GM12878 (cell line): ENCODE data around the gene TMEM259. TPM values are rescaled to one million over a fixed set of nuclear protein-coding genes. Genes with fewer than 3 reads are reported as not detected.

Experiments used
- ATAC-seq: fragments of 200-7000 bp; cut with Tn5 transposase; 3 replicates; pipeline ENCODE4 v1.9.1; 2020; ENCODE audit warnings: mild to moderate bottlenecking, moderate library complexity
- BruUV-seq: library from RNA; stranded (reverse); fragments of 400-500 nt; replicated peaks from 2 replicates; lab custom pipeline; 2021; lab: Mats Ljungman, UMichigan
- CTCF ChIA-PET: fragments of 300-600 bp; sonication (Branson Sonifier 250); formaldehyde crosslinking; extraction: SDS; loops from one replicate; lab custom pipeline; 2021; ENCODE audit warnings: inconsistent platforms; lab: Yijun Ruan, JAX
- POLR2A ChIA-PET: fragments of 350-600 bp; formaldehyde crosslinking; extraction: SDS; loops from one replicate; lab custom pipeline; 2021; ENCODE audit warnings: inconsistent platforms; lab: Charles Lee
- RAD21 ChIA-PET: fragments of 300-600 bp; sonication (Branson Sonifier 250); formaldehyde crosslinking; loops from one replicate; lab custom pipeline; 2023; ENCODE audit warnings: antibody characterized with exemption; ENCODE audit not compliant: unreplicated experiment; lab: Charles Lee
- SMC1A ChIA-PET: fragments of 300-600 bp; sonication (Branson Sonifier 250); formaldehyde crosslinking; loops from one replicate; lab custom pipeline; 2023; ENCODE audit not compliant: unreplicated experiment, uncharacterized antibody; lab: Charles Lee
- DNase-seq: peaks from one replicate; pipeline ENCODE4 v3.0.0-alpha.2; 2011; ENCODE audit warnings: low read depth, low spot score
- FAIRE-seq: peaks from 3 replicates; lab custom pipeline; 2011; peaks lifted over from hg19 to GRCh38; lab: Jason Lieb, UNC
- H2AFZ ChIP-seq: 2 replicates; pipeline ENCODE4 v1.6.0; 2011; ENCODE audit warnings: low read depth, low read length, control low read depth; ENCODE audit not compliant: control insufficient read depth
- H3K27ac ChIP-seq: 2 replicates; pipeline ENCODE4 v1.5.1; 2011; ENCODE audit warnings: control low read depth; ENCODE audit not compliant: control insufficient read depth, insufficient read depth
- H3K27me3 ChIP-seq, 2 experiments: replicated peaks in 1 of 2; 2 replicates each; pipeline versions ENCODE4 v1.6.0 to v1.6.1; 2011; ENCODE audit warnings: low read length in 1 of 2; ENCODE audit not compliant: control insufficient read depth in 2 of 2, insufficient read depth in 2 of 2
- H3K36me3 ChIP-seq, 2 experiments: 2 replicates each; pipeline ENCODE4 v1.5.1; 2011; ENCODE audit warnings: low read length in 1 of 2; ENCODE audit not compliant: control insufficient read depth in 2 of 2, insufficient read depth in 2 of 2
- H3K4me1 ChIP-seq: 2 replicates; pipeline ENCODE4 v1.6.1; 2011; ENCODE audit warnings: mild to moderate bottlenecking, low read length, moderate library complexity, mixed read lengths; ENCODE audit not compliant: control insufficient read depth, insufficient read depth
- H3K4me2 ChIP-seq: 2 replicates; pipeline ENCODE4 v1.6.0; 2011; ENCODE audit warnings: control low read depth; ENCODE audit not compliant: control insufficient read depth, insufficient read depth
- H3K4me3 ChIP-seq: fragments of 200-600 bp; sonication (generic); 2 replicates; pipeline ENCODE4 v1.5.1; 2016
- H3K79me2 ChIP-seq: 2 replicates; pipeline ENCODE4 v1.6.0; 2011; ENCODE audit warnings: low read length; ENCODE audit not compliant: control insufficient read depth, insufficient read depth
- H3K9ac ChIP-seq: 2 replicates; pipeline ENCODE4 v1.8.0; 2011; ENCODE audit warnings: low read length, control low read depth, mixed read lengths; ENCODE audit not compliant: control insufficient read depth, insufficient read depth
- H3K9me3 ChIP-seq: replicated peaks from 3 replicates; pipeline ENCODE4 v1.5.1; 2011; ENCODE audit warnings: mild to moderate bottlenecking, low read length; ENCODE audit not compliant: control insufficient read depth, insufficient read depth
- H4K20me1 ChIP-seq: 2 replicates; pipeline ENCODE4 v1.6.0; 2011; ENCODE audit not compliant: control insufficient read depth, insufficient read depth
- SUZ12 ChIP-seq: fragments of 200-600 bp; sonication (generic); IDR thresholded peaks from one replicate; pipeline ENCODE4 v1.6.1; 2018; ENCODE audit warnings: antibody characterized with exemption, mild to moderate bottlenecking; ENCODE audit not compliant: unreplicated experiment
- ZBTB33 ChIP-seq: fragments of 450-650 bp; IDR thresholded peaks from 2 replicates; pipeline ENCODE4 v1.6.1; 2017; ENCODE audit warnings: mild to moderate bottlenecking
- WGBS: methylation state at CpG from one replicate; pipeline ENCODE4 v1.1.6; 2016; ENCODE audit warnings: low lambda C conversion rate; ENCODE audit not compliant: insufficient replicate concordance, insufficient coverage; ENCODE audit errors: missing lambda C conversion rate; 5-methylcytosine and 5-hydroxymethylcytosine counted together
- in situ Hi-C: fragments of 300-500 bp; cut with MboI; formaldehyde crosslinking; loops from 9 replicates; pipeline ENCODE4 v1.14.3; 2018; ENCODE audit warnings: mixed read lengths
- intact Hi-C: fragments of 100-400 bp; cut with micrococcal nuclease; formaldehyde crosslinking; loops from one replicate; pipeline ENCODE4 v1.14.2; 2022; ENCODE audit not compliant: unreplicated experiment
- polyA plus RNA-seq, 11 experiments: library from polyadenylated mRNA; depleted of rRNA in 4 of 11; unstranded in 6 of 11; stranded (reverse) in 5 of 11; fragments of >200 nt; fragmentation: Nextera tagmentation in 4 of 11; fragmentation: Illumina TruSeq in 1 of 11; extraction: Ambion mirVana in 4 of 11; extraction: Trizol in 1 of 11; gene quantifications; 1 replicate in 1 of 11; 2 replicates in 10 of 11; pipeline versions ENCODE4 v1.2.1 to v1.2.3, GENCODE V29; 2011 to 2016; ENCODE audit warnings: inconsistent platforms in 2 of 11, missing spikeins in 2 of 11, low read depth in 1 of 11
- total RNA-seq, 4 experiments: library from RNA; depleted of rRNA in 3 of 4; stranded (reverse); fragments of >200 nt in 3 of 4; fragmentation: Illumina TruSeq in 1 of 4; extraction: Trizol in 1 of 4; gene quantifications; 2 replicates each; pipeline versions ENCODE4 v1.2.1 to v1.2.3, GENCODE V29; 2013 to 2021

Gene TMEM259
- total and polyA plus RNA-seq, 10 of the 15 experiments (the other 5 are each of a cell fraction or from before 2014, with no cell fraction given), result 0.43 to 184 (median 62.0) TPM

DNA sequence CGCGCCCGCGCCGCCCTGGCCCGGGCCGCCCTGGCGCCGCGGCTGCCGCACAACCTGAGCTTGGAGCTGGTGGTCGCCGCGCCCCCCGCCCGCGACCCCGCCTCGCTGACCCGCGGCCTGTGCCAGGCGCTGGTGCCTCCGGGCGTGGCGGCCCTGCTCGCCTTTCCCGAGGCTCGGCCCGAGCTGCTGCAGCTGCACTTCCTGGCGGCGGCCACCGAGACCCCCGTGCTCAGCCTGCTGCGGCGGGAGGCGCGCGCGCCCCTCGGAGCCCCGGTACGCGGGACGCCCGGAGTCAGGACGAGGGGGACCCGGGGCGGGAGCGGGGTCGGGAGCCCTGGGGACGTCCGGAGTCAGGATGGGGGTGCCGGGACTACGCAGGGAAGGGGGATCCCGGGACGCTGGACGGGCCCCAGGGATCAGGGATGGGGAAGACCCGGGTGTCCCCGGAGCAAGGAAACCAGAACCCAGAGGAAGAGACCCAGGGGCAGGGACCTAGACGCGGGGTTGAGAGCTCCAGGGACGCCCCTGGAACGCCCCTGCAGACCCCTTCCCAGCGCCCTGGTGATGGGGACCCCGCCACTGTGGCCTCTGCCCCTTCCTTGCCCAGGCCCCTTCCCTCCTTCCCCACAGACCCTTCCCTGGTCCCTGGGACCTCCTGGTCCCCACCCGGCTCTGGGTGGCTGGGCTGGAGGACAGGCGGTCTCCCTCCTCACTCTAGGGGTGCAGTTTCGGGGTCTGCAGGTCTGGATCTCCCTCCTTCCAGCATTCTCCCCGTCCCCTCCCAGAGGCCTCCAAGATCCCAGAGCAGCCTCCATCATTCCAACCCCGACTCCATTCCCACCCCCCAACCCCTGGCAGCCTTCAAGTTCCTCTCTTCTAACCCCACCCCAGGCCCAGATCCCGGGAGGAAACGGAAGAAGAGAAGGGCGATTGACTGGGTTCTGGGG lies 20.1 kb downstream of the TMEM259 start:
- Histone ChIP-seq H2AFZ (no peak overlapping the region), H4K20me1 (no peaks in the 10 kb centered on the region), H3K9ac (no peak overlapping the region), H3K9me3 (no peaks in the 10 kb centered on the region), H3K4me1 (no peaks in the 10 kb centered on the region; the same call in 1 of the 2 replicates), H3K4me2 (no peak overlapping the region), H3K27me3 (peaks cover 3 to 5% of the 10 kb centered on the region in 2 experiments; a peak in 3 of 4 replicates), H3K79me2 (no peaks in the 10 kb centered on the region), H3K4me3 (no peak overlapping the region), H3K27ac (no peak overlapping the region), H3K36me3 (no peaks in the 10 kb centered on the region)
- WGBS, result 5% methylated on average over 68 of the region's 73 CpGs
- BruUV-seq, result no TSS peak
- in situ Hi-C loops (no loop called here), intact Hi-C loops (loop anchor here (1.0 kb wide), 2 partner anchors 76 to 80 kb away; no protein-coding TSS in a partner anchor)
- ATAC-seq, result no peak
- TF ChIP-seq SUZ12 (peak; percentile 49), ZBTB33 (no peak)
- CTCF ChIA-PET, result interaction anchor here (0.7 to 1.4 kb wide), 5 partner anchors 20 to 225 kb away, joined by 3 to 4 read pairs (median 3); partner anchors contain the start of gene RNU6-2
- DNase-seq, result no peak
- no peak for FAIRE-seq
- SMC1A ChIA-PET, result interaction anchor here (1.0 kb wide), 1 partner anchor 203 kb away, joined by 6 read pairs; no protein-coding TSS in a partner anchor
- RAD21 ChIA-PET, result interaction anchor here (0.6 to 1.4 kb wide), 4 partner anchors 90 to 204 kb away, joined by 3 to 4 read pairs (median 4); no protein-coding TSS in a partner anchor
- POLR2A ChIA-PET, result interaction anchor here (0.6 to 1.1 kb wide), 4 partner anchors 19 to 230 kb away, joined by 3 to 4 read pairs (median 3); partner anchors contain the start of genes MED16 and RNU6-9
